IPS-20b (cell line): ENCODE results near the gene PADI2.
"Not testable (repeated sequence)": the region's sequence is repeated elsewhere in the genome, so short reads cannot be mapped to it uniquely, and the experiment has no call there.

Experiments
- H3K27ac ChIP-seq: one replicate; pipeline ENCODE4 v1.5.1; 2013; ENCODE audit warnings: low read length
- H3K27me3 ChIP-seq: 2 replicates; pipeline ENCODE4 v1.6.1; 2013; ENCODE audit warnings: mild to moderate bottlenecking, low read length, inconsistent platforms; ENCODE audit not compliant: insufficient read depth
- H3K36me3 ChIP-seq: 2 replicates; pipeline ENCODE4 v1.6.1; 2013; ENCODE audit warnings: low read depth, mild to moderate bottlenecking, inconsistent platforms, low read length, moderate library complexity; ENCODE audit not compliant: insufficient read depth
- H3K4me1 ChIP-seq: 2 replicates; pipeline ENCODE4 v1.6.1; 2013; ENCODE audit warnings: mild to moderate bottlenecking, control low read depth, inconsistent platforms, low read length, moderate library complexity; ENCODE audit not compliant: insufficient read depth
- H3K4me3 ChIP-seq: 2 replicates; pipeline ENCODE4 v1.5.1; 2013; ENCODE audit warnings: mild to moderate bottlenecking, low read length, inconsistent platforms
- H3K9ac ChIP-seq: 2 replicates; pipeline ENCODE4 v1.6.1; 2013; ENCODE audit warnings: low read depth, mild to moderate bottlenecking, inconsistent platforms, low read length, moderate library complexity
- H3K9me3 ChIP-seq: 2 replicates; pipeline ENCODE4 v1.6.1; 2013; ENCODE audit warnings: mild to moderate bottlenecking, low read depth, low read length, inconsistent platforms; ENCODE audit not compliant: insufficient read depth

Gene PADI2

DNA sequence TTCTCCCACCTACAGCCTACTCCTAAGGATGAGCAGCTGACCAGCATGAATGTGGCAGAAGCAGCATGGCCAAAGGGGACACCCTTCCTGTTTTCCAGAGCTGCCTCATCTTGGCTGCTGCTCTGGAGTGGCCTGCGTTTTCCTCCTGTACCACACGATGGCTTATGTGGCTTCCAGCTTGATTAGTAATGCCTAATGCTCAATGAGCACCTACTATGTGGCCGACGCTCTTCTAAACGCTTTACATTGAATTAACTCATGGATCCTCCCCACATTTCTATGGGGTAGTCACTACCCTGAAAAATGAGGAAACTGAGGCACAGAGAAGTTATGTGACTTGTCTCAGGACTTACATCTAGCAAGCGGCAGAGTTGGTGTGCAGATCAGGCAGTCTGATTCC lies 47.5 kb downstream of the PADI2 start:
- Histone ChIP-seq H3K9ac (no peak overlapping the region), H3K4me3 (no peak overlapping the region), H3K27ac (no peak overlapping the region), H3K27me3 (no peaks in the 10 kb centered on the region), H3K36me3 (no peaks in the 10 kb centered on the region), H3K9me3 (no peaks in the 10 kb centered on the region), H3K4me1 (no peaks in the 10 kb centered on the region)

- H3K27ac ChIP-seq: no peak overlapping the region
- no peaks in the 10 kb centered on the region for H3K27me3 ChIP-seq
- H3K9ac ChIP-seq: no peak overlapping the region
- no peaks in the 10 kb centered on the region for H3K4me1 ChIP-seq
- peaks cover 6% of the 10 kb centered on the region; the same call in 1 of the 2 replicates for H3K9me3 ChIP-seq
- no peak overlapping the region for H3K4me3 ChIP-seq
- no peaks in the 10 kb centered on the region for H3K36me3 ChIP-seq
Measured at GRCh38 chr1:17070163-17070525, 49.1 kb downstream of the PADI2 start.

DNA sequence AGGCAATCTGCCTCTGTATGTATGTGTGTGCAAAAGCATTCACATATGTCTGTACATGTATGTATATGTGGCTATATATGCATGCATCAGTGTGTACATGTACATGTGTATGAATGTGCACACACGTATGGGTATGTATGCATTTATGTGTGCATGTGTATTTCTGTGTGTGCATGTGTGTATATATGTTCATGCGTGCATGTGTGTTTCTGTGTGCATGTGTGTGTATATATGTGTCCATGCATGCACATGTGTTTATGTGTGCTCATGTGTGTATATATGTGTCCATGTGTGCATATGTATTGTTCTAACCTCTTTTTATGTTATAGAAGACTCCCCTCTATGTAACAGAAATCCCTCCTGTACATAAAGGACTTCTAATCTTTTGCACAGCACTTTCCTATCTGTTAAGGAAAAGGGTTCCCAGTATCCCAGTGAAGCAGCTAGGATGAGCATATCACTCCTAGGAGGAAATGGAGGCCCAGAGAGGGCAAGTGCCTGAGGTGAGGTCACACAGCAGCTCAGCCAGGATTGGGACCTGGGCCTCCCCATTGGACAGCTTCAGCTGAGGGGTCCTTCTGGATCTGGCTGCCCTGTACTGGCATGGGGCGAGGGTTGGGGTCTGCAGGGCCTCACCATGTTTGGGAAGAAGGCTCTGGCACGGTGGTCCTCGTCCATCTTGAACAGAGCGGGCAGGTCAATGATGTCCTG lies 49.6 kb downstream of the PADI2 start:
- no peaks in the 10 kb centered on the region for H3K4me1 ChIP-seq
- H3K4me3 ChIP-seq: no peak overlapping the region
- no peak overlapping the region for H3K9ac ChIP-seq
- H3K36me3 ChIP-seq: no peaks in the 10 kb centered on the region
- H3K9me3 ChIP-seq: peaks cover 11% of the 10 kb centered on the region; the same call in 1 of the 2 replicates
- no peak overlapping the region for H3K27ac ChIP-seq
- H3K27me3 ChIP-seq: no peaks in the 10 kb centered on the region

- H3K27ac ChIP-seq: no peak overlapping the region
- H3K36me3 ChIP-seq: no peaks in the 10 kb centered on the region
- H3K9ac ChIP-seq: no peak overlapping the region
Measured at GRCh38 chr1:17068789-17069188, 50.5 kb downstream of the PADI2 start.

GRCh38 chr1:17067465-17068240 lies 51.6 kb downstream of the PADI2 start:
- Histone ChIP-seq H3K4me3 (no peak overlapping the region), H3K9ac (no peak overlapping the region), H3K27me3 (no peaks in the 10 kb centered on the region), H3K9me3 (peaks cover 11% of the 10 kb centered on the region; the same call in 1 of the 2 replicates), H3K27ac (no peak overlapping the region), H3K36me3 (no peaks in the 10 kb centered on the region), H3K4me1 (no peaks in the 10 kb centered on the region; the same call in 1 of the 2 replicates)

More at GRCh38 chr1:17068789-17069188, 50.5 kb downstream of the PADI2 start:
- Histone ChIP-seq H3K9me3 (peaks cover 11% of the 10 kb centered on the region; the same call in 1 of the 2 replicates), H3K27me3 (no peaks in the 10 kb centered on the region), H3K4me3 (no peak overlapping the region), H3K4me1 (no peaks in the 10 kb centered on the region)

DNA sequence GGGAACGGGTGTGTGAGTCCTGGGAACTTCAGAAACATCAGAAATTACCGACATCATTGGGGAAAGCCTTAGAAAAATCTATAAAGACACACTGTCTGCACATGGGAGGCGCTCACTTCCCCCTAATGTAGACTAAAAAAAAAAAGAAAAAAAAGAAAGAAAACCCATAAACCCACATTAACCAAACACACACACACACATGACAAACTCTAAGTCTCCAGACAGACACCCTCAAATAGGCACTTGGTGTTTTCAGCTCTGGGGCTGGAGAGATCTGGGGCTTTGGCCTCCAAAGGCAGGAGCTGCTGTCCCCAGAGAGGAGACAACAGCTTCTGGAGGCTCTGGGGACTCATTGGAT lies 52.2 kb downstream of the PADI2 start:
- Histone ChIP-seq H3K4me1 (no peaks in the 10 kb centered on the region; the same call in 1 of the 2 replicates), H3K27me3 (no peaks in the 10 kb centered on the region), H3K27ac (no peak overlapping the region), H3K9ac (no peak overlapping the region), H3K4me3 (no peak overlapping the region), H3K36me3 (no peaks in the 10 kb centered on the region), H3K9me3 (peaks cover 11% of the 10 kb centered on the region; the same call in 1 of the 2 replicates)

- Histone ChIP-seq H3K9me3 (peaks cover 11% of the 10 kb centered on the region; the same call in 1 of the 2 replicates), H3K4me3 (no peak overlapping the region), H3K4me1 (no peaks in the 10 kb centered on the region; the same call in 1 of the 2 replicates), H3K36me3 (no peaks in the 10 kb centered on the region), H3K9ac (no peak overlapping the region), H3K27me3 (no peaks in the 10 kb centered on the region), H3K27ac (no peak overlapping the region)
Measured at GRCh38 chr1:17066361-17067068, 52.7 kb downstream of the PADI2 start.

DNA sequence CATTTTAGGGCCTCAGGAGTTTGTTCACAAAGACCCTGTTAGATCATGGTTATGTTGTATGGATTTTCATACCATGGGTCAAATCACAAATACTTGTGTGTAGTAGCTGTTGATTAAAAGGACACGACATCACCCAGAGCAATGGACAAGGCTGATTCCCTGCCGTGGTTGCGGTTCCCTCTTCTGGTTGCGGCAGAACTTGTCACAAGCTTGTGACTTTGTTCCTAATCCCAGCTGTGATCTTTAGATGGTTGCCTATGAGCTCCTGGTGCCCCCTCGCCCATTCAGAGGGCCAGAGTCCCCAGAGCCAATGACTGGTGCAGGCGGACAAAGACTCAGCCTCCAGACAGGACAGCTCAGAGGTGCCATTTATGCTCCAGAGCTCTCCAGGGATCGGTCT lies 53.6 kb downstream of the PADI2 start:
- Histone ChIP-seq H3K4me1 (peaks cover under 1% of the 10 kb centered on the region; the same call in 1 of the 2 replicates), H3K27ac (no peak overlapping the region), H3K36me3 (no peaks in the 10 kb centered on the region), H3K9ac (no peak overlapping the region), H3K9me3 (peaks cover 11% of the 10 kb centered on the region; the same call in 1 of the 2 replicates), H3K4me3 (no peak overlapping the region), H3K27me3 (no peaks in the 10 kb centered on the region)

DNA sequence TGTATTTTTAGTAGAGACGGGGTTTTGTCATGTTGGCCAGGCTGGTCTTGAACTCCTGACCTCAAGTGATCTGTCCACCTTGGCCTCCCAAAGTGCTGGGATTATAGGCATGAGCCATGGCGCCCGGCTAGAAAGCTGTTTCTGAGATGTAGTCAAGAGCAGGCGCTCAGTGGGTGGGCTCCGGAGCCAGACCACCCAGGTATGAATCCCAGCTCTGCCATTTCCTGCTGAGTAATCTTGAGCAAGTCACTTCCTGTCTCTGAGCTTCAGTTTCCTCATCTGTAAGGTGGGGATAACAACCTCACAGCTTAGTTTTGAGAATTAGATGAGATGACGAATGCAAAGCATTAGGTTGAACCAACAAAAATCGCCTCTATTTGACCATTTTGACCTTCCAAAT lies 56.5 kb downstream of the PADI2 start:
- H3K27me3 ChIP-seq, H3K36me3 ChIP-seq, H3K4me3 ChIP-seq, H3K27ac ChIP-seq, H3K9ac ChIP-seq: not testable (repeated sequence)
- Histone ChIP-seq H3K4me1 (peaks cover 10% of the 10 kb centered on the region; the same call in 1 of the 2 replicates), H3K9me3 (peaks cover 11% of the 10 kb centered on the region; the same call in 1 of the 2 replicates)

- Histone ChIP-seq H3K4me3 (no peak overlapping the region), H3K9ac (no peak overlapping the region), H3K4me1 (peaks cover 10% of the 10 kb centered on the region; the same call in 1 of the 2 replicates), H3K9me3 (peaks cover 11% of the 10 kb centered on the region; the same call in 1 of the 2 replicates), H3K27ac (no peak overlapping the region), H3K36me3 (no peaks in the 10 kb centered on the region), H3K27me3 (no peaks in the 10 kb centered on the region)
Measured at GRCh38 chr1:17061892-17062291, 57.4 kb downstream of the PADI2 start.

- Histone ChIP-seq H3K27me3 (no peaks in the 10 kb centered on the region), H3K9me3 (peaks cover 11% of the 10 kb centered on the region; the same call in 1 of the 2 replicates), H3K27ac (no peak overlapping the region), H3K4me3 (no peak overlapping the region), H3K36me3 (no peaks in the 10 kb centered on the region), H3K4me1 (peaks cover 10% of the 10 kb centered on the region; the same call in 1 of the 2 replicates), H3K9ac (no peak overlapping the region)
Measured at GRCh38 chr1:17061486-17061885, 57.8 kb downstream of the PADI2 start.
